PFSK-1 (cell line): ENCODE measurements around the gene MUC5AC.

Experiments used
- POLR2AphosphoS5 ChIP-seq: IDR thresholded peaks from 2 replicates; pipeline ENCODE4 v1.6.1; 2012; ENCODE audit warnings: low read depth, mild to moderate bottlenecking, control low read depth, low read length, moderate library complexity
- SIN3A ChIP-seq: IDR thresholded peaks from 2 replicates; pipeline ENCODE4 v1.6.1; 2012; ENCODE audit warnings: mild to moderate bottlenecking, low read length, moderate library complexity, borderline replicate concordance; ENCODE audit not compliant: insufficient read depth
- TAF1 ChIP-seq: IDR thresholded peaks from 2 replicates; pipeline ENCODE4 v1.6.1; 2012; ENCODE audit warnings: low read length, control low read depth, borderline replicate concordance; ENCODE audit not compliant: insufficient read depth
- TF ChIP-seq, protein P1 (sequence below), 2 experiments: IDR thresholded peaks; 2 replicates each; pipeline versions ENCODE4 v1.6.1 to v1.8.0; 2011 to 2012; ENCODE audit warnings: low read depth in 2 of 2, low read length in 2 of 2, control low read depth in 1 of 2, inconsistent platforms in 1 of 2, mild to moderate bottlenecking in 1 of 2, moderate library complexity in 1 of 2; ENCODE audit not compliant: insufficient read depth in 1 of 2

DNA sequence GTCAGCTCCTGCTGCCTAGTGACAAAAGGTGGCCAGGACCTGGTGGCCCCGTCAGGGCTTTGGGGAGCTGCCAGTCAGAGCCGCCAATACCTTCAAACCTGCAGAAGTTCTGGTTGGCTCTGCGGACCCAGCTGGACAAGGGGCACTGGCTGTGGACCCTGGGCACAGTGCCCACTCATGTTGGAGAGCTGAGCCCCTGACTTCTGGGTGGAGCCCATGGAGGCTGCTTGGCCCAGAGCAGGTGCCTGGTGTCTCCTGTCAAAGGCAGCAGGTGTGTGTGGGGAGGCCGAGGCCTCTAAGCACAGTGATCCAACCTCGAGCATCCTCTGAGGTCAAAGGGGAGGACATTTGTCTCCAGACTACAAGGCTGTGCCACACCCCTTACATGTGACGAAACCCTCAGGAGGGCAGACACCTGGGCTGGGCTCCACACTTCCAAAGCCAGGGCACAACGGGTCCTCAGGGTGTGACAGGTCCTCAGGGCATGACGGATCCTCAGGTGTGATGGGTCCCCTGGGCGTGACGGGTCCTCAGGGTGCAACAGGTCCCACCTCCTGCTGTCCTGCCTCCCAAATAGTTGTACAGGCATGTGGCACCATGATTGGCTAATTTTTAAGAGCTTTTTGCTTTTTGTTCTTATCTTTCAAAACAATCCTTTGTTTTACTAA, 46.1 kb upstream of the MUC5AC start:
- TF ChIP-seq POLR2AphosphoS5 (no peak), TAF1 (no peak), SIN3A (no peak)
- TF ChIP-seq, protein P1, sequence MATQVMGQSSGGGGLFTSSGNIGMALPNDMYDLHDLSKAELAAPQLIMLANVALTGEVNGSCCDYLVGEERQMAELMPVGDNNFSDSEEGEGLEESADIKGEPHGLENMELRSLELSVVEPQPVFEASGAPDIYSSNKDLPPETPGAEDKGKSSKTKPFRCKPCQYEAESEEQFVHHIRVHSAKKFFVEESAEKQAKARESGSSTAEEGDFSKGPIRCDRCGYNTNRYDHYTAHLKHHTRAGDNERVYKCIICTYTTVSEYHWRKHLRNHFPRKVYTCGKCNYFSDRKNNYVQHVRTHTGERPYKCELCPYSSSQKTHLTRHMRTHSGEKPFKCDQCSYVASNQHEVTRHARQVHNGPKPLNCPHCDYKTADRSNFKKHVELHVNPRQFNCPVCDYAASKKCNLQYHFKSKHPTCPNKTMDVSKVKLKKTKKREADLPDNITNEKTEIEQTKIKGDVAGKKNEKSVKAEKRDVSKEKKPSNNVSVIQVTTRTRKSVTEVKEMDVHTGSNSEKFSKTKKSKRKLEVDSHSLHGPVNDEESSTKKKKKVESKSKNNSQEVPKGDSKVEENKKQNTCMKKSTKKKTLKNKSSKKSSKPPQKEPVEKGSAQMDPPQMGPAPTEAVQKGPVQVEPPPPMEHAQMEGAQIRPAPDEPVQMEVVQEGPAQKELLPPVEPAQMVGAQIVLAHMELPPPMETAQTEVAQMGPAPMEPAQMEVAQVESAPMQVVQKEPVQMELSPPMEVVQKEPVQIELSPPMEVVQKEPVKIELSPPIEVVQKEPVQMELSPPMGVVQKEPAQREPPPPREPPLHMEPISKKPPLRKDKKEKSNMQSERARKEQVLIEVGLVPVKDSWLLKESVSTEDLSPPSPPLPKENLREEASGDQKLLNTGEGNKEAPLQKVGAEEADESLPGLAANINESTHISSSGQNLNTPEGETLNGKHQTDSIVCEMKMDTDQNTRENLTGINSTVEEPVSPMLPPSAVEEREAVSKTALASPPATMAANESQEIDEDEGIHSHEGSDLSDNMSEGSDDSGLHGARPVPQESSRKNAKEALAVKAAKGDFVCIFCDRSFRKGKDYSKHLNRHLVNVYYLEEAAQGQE (IDR thresholded peaks at IDR 0.05; ENCODE audit: insufficient read depth in 1 of 2, low read depth in 2 of 2, low read length in 2 of 2) = no peak
